ENCODE results near the gene SCP2. TPM values are rescaled to one million over a fixed set of nuclear protein-coding genes. Genes with fewer than 3 reads are reported as not detected.
A peak's percentile ranks its signal among the peaks of the same experiment; 100 is the strongest.

Gene SCP2
- total and polyA plus RNA-seq, 8 donors = 130 to 208 (median 148) TPM

DNA sequence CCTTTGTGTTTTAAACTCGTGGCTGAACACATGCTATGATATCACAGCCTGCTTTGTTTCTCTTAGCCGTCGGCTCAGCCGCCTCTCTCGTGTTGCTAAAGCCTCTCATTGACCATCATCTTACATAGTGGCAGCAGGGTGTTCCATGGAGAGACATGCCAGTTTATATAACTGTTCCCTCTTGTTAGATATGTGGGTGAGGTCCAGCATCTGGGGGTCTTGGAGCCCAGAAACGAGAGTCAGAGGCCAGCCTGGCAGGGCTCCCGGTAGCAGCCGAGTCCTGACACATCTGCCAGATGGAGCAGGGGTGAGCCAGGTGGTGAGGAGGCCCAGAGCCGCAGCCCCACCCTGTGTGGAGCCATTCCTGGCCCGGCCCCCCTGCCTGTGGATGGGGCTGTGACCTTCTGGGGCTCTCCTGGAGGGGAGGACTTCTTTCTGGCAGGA lies 146.8 kb downstream of the SCP2 start:
- no peaks in the 10 kb centered on the region for H3K27me3 ChIP-seq
- H3K27ac ChIP-seq = no peak overlapping the region
- no peaks in the 10 kb centered on the region for H3K4me1 ChIP-seq
- H3K9me3 ChIP-seq = no peaks in the 10 kb centered on the region
- intact Hi-C loops (cut with DNase I) = no loop called here
- TF ChIP-seq, protein P1, sequence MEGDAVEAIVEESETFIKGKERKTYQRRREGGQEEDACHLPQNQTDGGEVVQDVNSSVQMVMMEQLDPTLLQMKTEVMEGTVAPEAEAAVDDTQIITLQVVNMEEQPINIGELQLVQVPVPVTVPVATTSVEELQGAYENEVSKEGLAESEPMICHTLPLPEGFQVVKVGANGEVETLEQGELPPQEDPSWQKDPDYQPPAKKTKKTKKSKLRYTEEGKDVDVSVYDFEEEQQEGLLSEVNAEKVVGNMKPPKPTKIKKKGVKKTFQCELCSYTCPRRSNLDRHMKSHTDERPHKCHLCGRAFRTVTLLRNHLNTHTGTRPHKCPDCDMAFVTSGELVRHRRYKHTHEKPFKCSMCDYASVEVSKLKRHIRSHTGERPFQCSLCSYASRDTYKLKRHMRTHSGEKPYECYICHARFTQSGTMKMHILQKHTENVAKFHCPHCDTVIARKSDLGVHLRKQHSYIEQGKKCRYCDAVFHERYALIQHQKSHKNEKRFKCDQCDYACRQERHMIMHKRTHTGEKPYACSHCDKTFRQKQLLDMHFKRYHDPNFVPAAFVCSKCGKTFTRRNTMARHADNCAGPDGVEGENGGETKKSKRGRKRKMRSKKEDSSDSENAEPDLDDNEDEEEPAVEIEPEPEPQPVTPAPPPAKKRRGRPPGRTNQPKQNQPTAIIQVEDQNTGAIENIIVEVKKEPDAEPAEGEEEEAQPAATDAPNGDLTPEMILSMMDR (IDR thresholded peaks at IDR 0.05) = no peak
- peak in 1 of 4 donors; percentile 72 for DNase-seq
- no peak for ATAC-seq
- H3K36me3 ChIP-seq = no peaks in the 10 kb centered on the region
- no peak overlapping the region for H3K4me3 ChIP-seq

DNA sequence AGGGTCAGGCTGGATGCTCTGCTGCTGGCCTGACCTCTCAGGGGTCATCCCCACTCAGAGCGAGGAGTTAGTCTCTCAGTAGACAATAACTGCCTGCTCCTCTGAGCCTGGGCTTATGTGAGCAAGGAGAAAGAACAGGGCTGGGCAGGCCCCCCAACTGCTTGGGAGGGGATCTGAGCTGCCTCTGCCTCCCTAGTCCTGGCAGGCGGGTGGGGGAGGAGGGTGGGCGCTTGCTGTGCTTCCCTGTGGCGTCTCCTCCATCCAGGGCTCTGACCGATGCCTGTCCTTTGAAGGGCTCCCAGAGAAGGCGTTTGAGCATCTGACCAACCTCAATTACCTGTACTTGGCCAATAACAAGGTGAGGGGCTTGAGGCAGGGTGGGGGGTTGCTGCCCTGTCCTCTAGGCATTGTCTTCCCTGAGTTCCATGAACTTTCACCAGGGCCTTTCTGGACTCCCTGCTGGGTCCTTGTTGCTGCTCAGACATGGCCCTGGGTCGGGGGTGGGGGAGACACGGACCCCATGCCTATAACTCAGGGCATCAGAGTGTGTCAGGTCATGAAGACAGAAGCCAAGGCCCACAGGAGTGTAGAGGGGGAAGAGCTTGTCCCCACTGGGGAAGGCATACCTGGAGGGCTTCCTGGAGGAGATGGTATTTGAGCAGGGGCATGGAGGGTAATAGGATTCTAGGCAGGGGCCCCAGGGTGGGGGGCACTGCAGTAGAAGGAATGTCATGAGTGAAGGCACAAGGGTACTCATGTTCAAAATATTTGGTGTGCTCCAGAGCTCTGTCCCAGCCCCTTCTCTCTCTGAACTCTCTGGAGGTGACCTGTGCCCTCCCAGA lies 147.5 kb downstream of the SCP2 start:
- no peak for ATAC-seq
- H3K4me3 ChIP-seq = no peak overlapping the region
- intact Hi-C loops (cut with DNase I) = no loop called here
- H3K27me3 ChIP-seq = no peaks in the 10 kb centered on the region
- H3K27ac ChIP-seq = no peak overlapping the region
- H3K4me1 ChIP-seq = no peaks in the 10 kb centered on the region
- DNase-seq = peak in 2 of 4 donors; percentile 24 to 40
- TF ChIP-seq, protein P1 (IDR thresholded peaks at IDR 0.05) = no peak
- no peaks in the 10 kb centered on the region for H3K9me3 ChIP-seq
- no peaks in the 10 kb centered on the region for H3K36me3 ChIP-seq

DNA sequence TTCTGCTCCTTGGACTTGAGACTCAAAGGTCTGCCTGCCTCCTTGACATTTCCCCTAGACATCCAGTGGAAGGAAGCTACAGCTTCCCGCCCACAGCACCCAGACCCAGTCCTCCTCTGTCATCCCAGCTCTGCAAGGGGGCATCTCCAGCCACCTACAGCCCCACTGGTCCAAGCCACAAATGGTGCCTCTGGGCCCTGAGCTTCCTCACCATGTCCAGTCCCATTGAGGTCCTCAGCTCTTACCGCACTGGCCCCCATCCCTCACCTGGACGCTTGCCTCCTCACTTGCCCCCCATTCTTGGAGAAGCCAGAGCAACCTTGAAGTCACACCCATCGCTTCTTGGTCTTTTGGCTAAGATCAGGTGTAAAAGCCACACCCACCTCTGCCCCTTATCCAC lies 148.1 kb downstream of the SCP2 start:
- ATAC-seq (no peak), DNase-seq (peak in 2 of 4 donors; percentile 15 to 18)
- no peaks in the 10 kb centered on the region for H3K36me3 ChIP-seq
- TF ChIP-seq, protein P1 (IDR thresholded peaks at IDR 0.05) = no peak
- H3K9me3 ChIP-seq = no peaks in the 10 kb centered on the region
- no peaks in the 10 kb centered on the region for H3K27me3 ChIP-seq
- no peak overlapping the region for H3K4me3 ChIP-seq
- H3K4me1 ChIP-seq = no peaks in the 10 kb centered on the region
- H3K27ac ChIP-seq = no peak overlapping the region
- intact Hi-C loops (cut with DNase I) = no loop called here

DNA sequence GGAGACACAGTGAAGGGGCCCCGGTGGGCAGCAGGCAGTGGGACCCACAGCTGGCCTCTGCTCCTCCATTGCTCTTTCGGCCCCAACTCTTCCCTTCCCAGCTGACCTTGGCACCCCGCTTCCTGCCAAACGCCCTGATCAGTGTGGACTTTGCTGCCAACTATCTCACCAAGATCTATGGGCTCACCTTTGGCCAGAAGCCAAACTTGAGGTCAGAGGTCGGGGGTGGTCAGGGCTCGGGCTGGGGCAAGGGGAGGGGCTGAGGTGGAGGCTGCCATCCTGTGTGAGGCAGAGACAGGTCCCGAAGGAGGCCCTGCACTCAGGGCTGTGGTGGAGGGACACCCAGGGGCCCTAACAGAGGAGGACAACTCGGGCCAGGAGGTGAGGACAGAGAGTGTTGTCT lies 148.7 kb downstream of the SCP2 start:
- ATAC-seq = no peak
- intact Hi-C loops (cut with DNase I) = no loop called here
- DNase-seq = peak in 2 of 4 donors; percentile 26 to 47

DNA sequence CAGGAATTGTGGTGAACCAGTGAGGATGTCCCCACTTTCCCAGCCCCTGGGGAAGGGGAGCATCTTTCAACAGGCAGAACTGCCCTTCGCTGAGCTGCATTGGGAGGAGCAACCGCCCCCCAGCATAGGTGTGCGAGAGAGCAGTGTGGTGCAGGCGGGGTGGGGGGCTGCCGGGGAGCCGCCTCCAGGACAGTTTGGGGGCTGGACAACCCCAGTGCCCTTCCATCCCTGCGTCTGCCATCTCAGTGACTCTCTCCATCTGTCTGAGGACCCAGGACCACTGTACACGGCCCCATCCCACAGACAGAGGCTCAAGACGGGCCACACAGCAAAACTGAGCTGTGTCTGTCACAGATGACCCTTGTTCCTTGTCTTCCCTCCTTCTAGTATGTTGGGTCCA lies 149.1 kb downstream of the SCP2 start:
- Histone ChIP-seq H3K4me1 (no peaks in the 10 kb centered on the region), H3K4me3 (no peak overlapping the region), H3K9me3 (no peaks in the 10 kb centered on the region), H3K27ac (no peak overlapping the region), H3K36me3 (no peaks in the 10 kb centered on the region), H3K27me3 (no peaks in the 10 kb centered on the region)
- intact Hi-C loops (cut with DNase I) = no loop called here
- ATAC-seq (no peak), DNase-seq (peak in 2 of 4 donors; percentile 26 to 51)
- TF ChIP-seq, protein P1 (IDR thresholded peaks at IDR 0.05) = no peak

More for the DNA sequence above, 148.7 kb downstream of the SCP2 start:
- H3K4me1 ChIP-seq = no peaks in the 10 kb centered on the region
- no peaks in the 10 kb centered on the region for H3K36me3 ChIP-seq
- TF ChIP-seq, protein P1 (IDR thresholded peaks at IDR 0.05) = no peak
- no peaks in the 10 kb centered on the region for H3K27me3 ChIP-seq
- H3K4me3 ChIP-seq = no peak overlapping the region
- H3K9me3 ChIP-seq = no peaks in the 10 kb centered on the region
- no peak overlapping the region for H3K27ac ChIP-seq
